HEK293 (cell line): ENCODE results near the gene ANKRD60.

Experiments
- CTCF ChIA-PET: fragments of 350-600 bp; formaldehyde crosslinking; extraction: SDS; loops from one replicate; lab custom pipeline; 2021; ENCODE audit warnings: antibody characterized with exemption; lab: Yijun Ruan, JAX
- POLR2A ChIA-PET: fragments of 300-600 bp; formaldehyde crosslinking; extraction: SDS; loops from one replicate; lab custom pipeline; 2020; ENCODE audit warnings: antibody characterized with exemption, inconsistent platforms; lab: Yijun Ruan, JAX
- H3K27ac ChIP-seq: fragments of 200-500 bp; sonication (Bioruptor generic); 2 replicates; pipeline ENCODE4 v1.5.1; 2014; ENCODE audit warnings: low read depth, low read length, control low read depth, inconsistent platforms; ENCODE audit errors: extremely low read depth
- H3K36me3 ChIP-seq, 2 experiments: fragments of 200-500 bp in 1 of 2; sonication (Bioruptor generic) in 1 of 2; 1 replicate in 1 of 2; 2 replicates in 1 of 2; pipeline ENCODE4 v1.5.1; 2014 to 2017; ENCODE audit warnings: inconsistent platforms in 2 of 2, low read length in 2 of 2; ENCODE audit not compliant: control insufficient read depth in 2 of 2, insufficient read depth in 1 of 2
- H3K4me1 ChIP-seq: fragments of 200-500 bp; sonication (Bioruptor generic); 2 replicates; pipeline ENCODE4 v1.5.1; 2014; ENCODE audit warnings: mild to moderate bottlenecking, low read length, inconsistent platforms; ENCODE audit not compliant: control insufficient read depth, insufficient read depth
- H3K4me3 ChIP-seq: 2 replicates; pipeline ENCODE4 v1.5.1; 2011; ENCODE audit warnings: low read depth, mild to moderate bottlenecking, control low read depth, low read length, moderate library complexity
- H3K9me3 ChIP-seq: fragments of 200-500 bp; sonication (Bioruptor generic); 2 replicates; pipeline ENCODE4 v1.5.1; 2014; ENCODE audit warnings: low read depth, low read length, inconsistent platforms; ENCODE audit not compliant: control insufficient read depth, insufficient read depth
- KLF16 ChIP-seq: fragments of 450-650 bp; formaldehyde crosslinking; IDR thresholded peaks from 2 replicates; pipeline ENCODE4 v1.5.1; 2017; ENCODE audit warnings: missing biosample characterization, missing genetic modification characterization
- SCRT1 ChIP-seq: fragments of 450-650 bp; formaldehyde crosslinking; IDR thresholded peaks from 2 replicates; pipeline ENCODE4 v1.5.1; 2016; ENCODE audit warnings: missing biosample characterization, missing genetic modification characterization, borderline replicate concordance
- SP2 ChIP-seq: fragments of 450-650 bp; formaldehyde crosslinking; IDR thresholded peaks from 2 replicates; pipeline ENCODE4 v1.5.1; 2016; ENCODE audit warnings: missing biosample characterization, missing genetic modification characterization
- SP7 ChIP-seq: fragments of 450-650 bp; formaldehyde crosslinking; IDR thresholded peaks from 2 replicates; pipeline ENCODE4 v1.5.1; 2016; ENCODE audit warnings: missing biosample characterization, missing genetic modification characterization
- ZBTB7A ChIP-seq: fragments of 450-650 bp; formaldehyde crosslinking; IDR thresholded peaks from 2 replicates; pipeline ENCODE4 v1.5.1; 2016; ENCODE audit warnings: low read depth, missing biosample characterization, missing genetic modification characterization
- ZFP3 ChIP-seq: fragments of 450-650 bp; formaldehyde crosslinking; IDR thresholded peaks from 2 replicates; pipeline ENCODE4 v1.5.1; 2016; ENCODE audit warnings: low read depth, missing biosample characterization, missing genetic modification characterization
- ZNF221 ChIP-seq: fragments of 450-650 bp; formaldehyde crosslinking; IDR thresholded peaks from 2 replicates; pipeline ENCODE4 v1.5.1; 2017; ENCODE audit warnings: missing biosample characterization, missing genetic modification characterization, borderline replicate concordance
- ZNF223 ChIP-seq: fragments of 450-650 bp; formaldehyde crosslinking; IDR thresholded peaks from 2 replicates; pipeline ENCODE4 v1.5.1; 2016; ENCODE audit warnings: missing biosample characterization, missing genetic modification characterization
- ZNF324 ChIP-seq: fragments of 450-650 bp; formaldehyde crosslinking; IDR thresholded peaks from 2 replicates; pipeline ENCODE4 v1.5.1; 2016; ENCODE audit warnings: missing biosample characterization, missing genetic modification characterization
- ZNF335 ChIP-seq: fragments of 450-650 bp; formaldehyde crosslinking; conservative IDR thresholded peaks from 2 replicates; pipeline ENCODE4 v1.5.1; 2016; ENCODE audit warnings: missing biosample characterization, missing genetic modification characterization
- ZNF654 ChIP-seq: fragments of 450-650 bp; formaldehyde crosslinking; IDR thresholded peaks from 2 replicates; pipeline ENCODE4 v1.5.1; 2016; ENCODE audit warnings: low read depth, missing biosample characterization, missing genetic modification characterization
- ZNF701 ChIP-seq: fragments of 450-650 bp; formaldehyde crosslinking; IDR thresholded peaks from 2 replicates; pipeline ENCODE4 v1.5.1; 2016; ENCODE audit warnings: missing biosample characterization, missing genetic modification characterization
- ZNF76 ChIP-seq: fragments of 450-650 bp; formaldehyde crosslinking; IDR thresholded peaks from 2 replicates; pipeline ENCODE4; 2016; ENCODE audit warnings: low read depth, missing biosample characterization, missing genetic modification characterization, borderline replicate concordance
- ZNF792 ChIP-seq: fragments of 450-650 bp; formaldehyde crosslinking; IDR thresholded peaks from 2 replicates; pipeline ENCODE4 v1.5.1; 2016; ENCODE audit warnings: missing biosample characterization, missing genetic modification characterization
- ZNF830 ChIP-seq: fragments of 450-650 bp; IDR thresholded peaks from 2 replicates; pipeline ENCODE4 v1.5.0; 2018; ENCODE audit warnings: missing biosample characterization, missing genetic modification characterization, low read depth, mild to moderate bottlenecking, moderate library complexity
- ZNF837 ChIP-seq: fragments of 450-650 bp; formaldehyde crosslinking; IDR thresholded peaks from 2 replicates; pipeline ENCODE4 v1.5.1; 2016; ENCODE audit warnings: missing biosample characterization, missing genetic modification characterization
- ZXDB ChIP-seq: fragments of 450-650 bp; formaldehyde crosslinking; IDR thresholded peaks from 2 replicates; pipeline ENCODE4 v1.5.1; 2016; ENCODE audit warnings: missing biosample characterization, missing genetic modification characterization
- TF ChIP-seq, protein P1 (sequence below): fragments of 450-650 bp; formaldehyde crosslinking; conservative IDR thresholded peaks from 2 replicates; pipeline ENCODE4 v1.5.1; 2016; ENCODE audit warnings: low read depth, missing biosample characterization, missing genetic modification characterization
- TF ChIP-seq, protein P2 (sequence below): fragments of 450-650 bp; formaldehyde crosslinking; IDR thresholded peaks from 2 replicates; pipeline ENCODE4 v1.5.1; 2017; ENCODE audit warnings: missing biosample characterization, missing genetic modification characterization
- TF ChIP-seq, protein P3 (sequence below): sonication (generic); formaldehyde crosslinking; IDR thresholded peaks from 2 replicates; pipeline ENCODE4 v1.8.1; 2022; ENCODE audit warnings: mild to moderate bottlenecking, moderate library complexity, missing genetic modification reagents
- TF ChIP-seq, protein P4 (sequence below): fragments of 450-650 bp; formaldehyde crosslinking; IDR thresholded peaks from 2 replicates; pipeline ENCODE4 v1.5.1; 2016; ENCODE audit warnings: missing biosample characterization, missing genetic modification characterization
- TF ChIP-seq, protein P5 (sequence below): fragments of 450-650 bp; formaldehyde crosslinking; IDR thresholded peaks from 2 replicates; pipeline ENCODE4 v1.5.1; 2016; ENCODE audit warnings: missing biosample characterization, missing genetic modification characterization

Gene ANKRD60

DNA sequence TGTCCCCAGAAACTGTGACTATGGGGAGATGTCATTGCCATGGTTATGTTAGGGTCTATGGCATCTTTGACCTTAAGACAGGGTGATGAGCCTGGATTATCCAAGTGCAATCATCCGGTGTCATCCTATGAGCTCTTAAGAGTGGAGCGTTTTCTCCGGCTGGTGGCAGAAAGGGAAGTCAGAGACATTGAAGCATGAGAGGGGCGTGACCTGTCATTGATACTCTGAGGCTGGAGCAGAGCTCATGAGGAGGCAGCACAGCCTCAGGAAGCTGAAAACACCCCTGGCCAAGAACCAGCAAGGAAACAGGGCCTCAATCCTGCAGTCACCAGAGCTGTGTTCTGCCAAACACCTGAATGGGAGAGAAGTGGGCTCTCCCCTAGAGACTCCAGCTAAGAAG lies 59.6 kb downstream of the ANKRD60 start (continued):
- TF ChIP-seq, protein P1, sequence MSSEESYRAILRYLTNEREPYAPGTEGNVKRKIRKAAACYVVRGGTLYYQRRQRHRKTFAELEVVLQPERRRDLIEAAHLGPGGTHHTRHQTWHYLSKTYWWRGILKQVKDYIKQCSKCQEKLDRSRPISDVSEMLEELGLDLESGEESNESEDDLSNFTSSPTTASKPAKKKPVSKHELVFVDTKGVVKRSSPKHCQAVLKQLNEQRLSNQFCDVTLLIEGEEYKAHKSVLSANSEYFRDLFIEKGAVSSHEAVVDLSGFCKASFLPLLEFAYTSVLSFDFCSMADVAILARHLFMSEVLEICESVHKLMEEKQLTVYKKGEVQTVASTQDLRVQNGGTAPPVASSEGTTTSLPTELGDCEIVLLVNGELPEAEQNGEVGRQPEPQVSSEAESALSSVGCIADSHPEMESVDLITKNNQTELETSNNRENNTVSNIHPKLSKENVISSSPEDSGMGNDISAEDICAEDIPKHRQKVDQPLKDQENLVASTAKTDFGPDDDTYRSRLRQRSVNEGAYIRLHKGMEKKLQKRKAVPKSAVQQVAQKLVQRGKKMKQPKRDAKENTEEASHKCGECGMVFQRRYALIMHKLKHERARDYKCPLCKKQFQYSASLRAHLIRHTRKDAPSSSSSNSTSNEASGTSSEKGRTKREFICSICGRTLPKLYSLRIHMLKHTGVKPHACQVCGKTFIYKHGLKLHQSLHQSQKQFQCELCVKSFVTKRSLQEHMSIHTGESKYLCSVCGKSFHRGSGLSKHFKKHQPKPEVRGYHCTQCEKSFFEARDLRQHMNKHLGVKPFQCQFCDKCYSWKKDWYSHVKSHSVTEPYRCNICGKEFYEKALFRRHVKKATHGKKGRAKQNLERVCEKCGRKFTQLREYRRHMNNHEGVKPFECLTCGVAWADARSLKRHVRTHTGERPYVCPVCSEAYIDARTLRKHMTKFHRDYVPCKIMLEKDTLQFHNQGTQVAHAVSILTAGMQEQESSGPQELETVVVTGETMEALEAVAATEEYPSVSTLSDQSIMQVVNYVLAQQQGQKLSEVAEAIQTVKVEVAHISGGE (tag by site-specific recombination), result no peak
- TF ChIP-seq ZNF792 (tag by site-specific recombination) (no peak), ZXDB (tag by site-specific recombination) (no peak), ZNF76 (no peak)
- TF ChIP-seq, protein P2, sequence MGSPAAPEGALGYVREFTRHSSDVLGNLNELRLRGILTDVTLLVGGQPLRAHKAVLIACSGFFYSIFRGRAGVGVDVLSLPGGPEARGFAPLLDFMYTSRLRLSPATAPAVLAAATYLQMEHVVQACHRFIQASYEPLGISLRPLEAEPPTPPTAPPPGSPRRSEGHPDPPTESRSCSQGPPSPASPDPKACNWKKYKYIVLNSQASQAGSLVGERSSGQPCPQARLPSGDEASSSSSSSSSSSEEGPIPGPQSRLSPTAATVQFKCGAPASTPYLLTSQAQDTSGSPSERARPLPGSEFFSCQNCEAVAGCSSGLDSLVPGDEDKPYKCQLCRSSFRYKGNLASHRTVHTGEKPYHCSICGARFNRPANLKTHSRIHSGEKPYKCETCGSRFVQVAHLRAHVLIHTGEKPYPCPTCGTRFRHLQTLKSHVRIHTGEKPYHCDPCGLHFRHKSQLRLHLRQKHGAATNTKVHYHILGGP, result no peak

DNA sequence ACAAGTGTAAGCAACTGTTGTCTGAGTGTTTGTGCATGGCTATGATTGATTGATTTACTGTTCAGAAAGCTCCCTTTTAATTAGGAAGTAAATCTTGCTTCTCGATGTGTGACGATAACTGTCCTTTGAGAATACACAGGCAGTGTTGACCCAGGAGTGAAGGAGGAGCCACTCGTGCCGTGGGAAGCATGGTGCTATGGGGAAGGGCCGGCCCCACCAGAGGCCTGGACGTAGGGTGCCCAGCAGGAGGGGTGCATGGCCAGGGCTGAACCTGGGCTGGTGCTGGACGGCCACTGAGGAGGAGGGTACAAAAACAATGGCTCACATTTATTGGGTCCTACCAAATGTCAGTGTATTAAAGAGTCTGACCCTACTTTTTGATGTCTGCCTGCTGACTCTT lies 60.7 kb downstream of the ANKRD60 start:
- Histone ChIP-seq H3K4me3 (no peak overlapping the region), H3K9me3 (no peaks in the 10 kb centered on the region), H3K36me3 (no peaks in the 10 kb centered on the region), H3K27ac (no peak overlapping the region), H3K4me1 (no peaks in the 10 kb centered on the region)
- no peak for TF ChIP-seq ZNF324 (tag by site-specific recombination)
- TF ChIP-seq SP2 (tag by site-specific recombination), result no peak
- no peak for TF ChIP-seq ZNF221 (tag by site-specific recombination)
- TF ChIP-seq, protein P2, result no peak
- TF ChIP-seq SP7 (tag by site-specific recombination), result no peak
- TF ChIP-seq ZNF837, result no peak
- TF ChIP-seq ZNF335 (tag by site-specific recombination), result no peak
- TF ChIP-seq, protein P3, sequence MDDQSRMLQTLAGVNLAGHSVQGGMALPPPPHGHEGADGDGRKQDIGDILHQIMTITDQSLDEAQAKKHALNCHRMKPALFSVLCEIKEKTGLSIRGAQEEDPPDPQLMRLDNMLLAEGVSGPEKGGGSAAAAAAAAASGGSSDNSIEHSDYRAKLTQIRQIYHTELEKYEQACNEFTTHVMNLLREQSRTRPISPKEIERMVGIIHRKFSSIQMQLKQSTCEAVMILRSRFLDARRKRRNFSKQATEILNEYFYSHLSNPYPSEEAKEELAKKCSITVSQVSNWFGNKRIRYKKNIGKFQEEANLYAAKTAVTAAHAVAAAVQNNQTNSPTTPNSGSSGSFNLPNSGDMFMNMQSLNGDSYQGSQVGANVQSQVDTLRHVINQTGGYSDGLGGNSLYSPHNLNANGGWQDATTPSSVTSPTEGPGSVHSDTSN (CRISPR knock-in tag), result no peak
- TF ChIP-seq ZNF830 (tag by site-specific recombination), result no peak
- no peak for TF ChIP-seq ZNF792 (tag by site-specific recombination)
- TF ChIP-seq, protein P4, sequence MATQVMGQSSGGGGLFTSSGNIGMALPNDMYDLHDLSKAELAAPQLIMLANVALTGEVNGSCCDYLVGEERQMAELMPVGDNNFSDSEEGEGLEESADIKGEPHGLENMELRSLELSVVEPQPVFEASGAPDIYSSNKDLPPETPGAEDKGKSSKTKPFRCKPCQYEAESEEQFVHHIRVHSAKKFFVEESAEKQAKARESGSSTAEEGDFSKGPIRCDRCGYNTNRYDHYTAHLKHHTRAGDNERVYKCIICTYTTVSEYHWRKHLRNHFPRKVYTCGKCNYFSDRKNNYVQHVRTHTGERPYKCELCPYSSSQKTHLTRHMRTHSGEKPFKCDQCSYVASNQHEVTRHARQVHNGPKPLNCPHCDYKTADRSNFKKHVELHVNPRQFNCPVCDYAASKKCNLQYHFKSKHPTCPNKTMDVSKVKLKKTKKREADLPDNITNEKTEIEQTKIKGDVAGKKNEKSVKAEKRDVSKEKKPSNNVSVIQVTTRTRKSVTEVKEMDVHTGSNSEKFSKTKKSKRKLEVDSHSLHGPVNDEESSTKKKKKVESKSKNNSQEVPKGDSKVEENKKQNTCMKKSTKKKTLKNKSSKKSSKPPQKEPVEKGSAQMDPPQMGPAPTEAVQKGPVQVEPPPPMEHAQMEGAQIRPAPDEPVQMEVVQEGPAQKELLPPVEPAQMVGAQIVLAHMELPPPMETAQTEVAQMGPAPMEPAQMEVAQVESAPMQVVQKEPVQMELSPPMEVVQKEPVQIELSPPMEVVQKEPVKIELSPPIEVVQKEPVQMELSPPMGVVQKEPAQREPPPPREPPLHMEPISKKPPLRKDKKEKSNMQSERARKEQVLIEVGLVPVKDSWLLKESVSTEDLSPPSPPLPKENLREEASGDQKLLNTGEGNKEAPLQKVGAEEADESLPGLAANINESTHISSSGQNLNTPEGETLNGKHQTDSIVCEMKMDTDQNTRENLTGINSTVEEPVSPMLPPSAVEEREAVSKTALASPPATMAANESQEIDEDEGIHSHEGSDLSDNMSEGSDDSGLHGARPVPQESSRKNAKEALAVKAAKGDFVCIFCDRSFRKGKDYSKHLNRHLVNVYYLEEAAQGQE (tag by site-specific recombination), result no peak
- TF ChIP-seq ZBTB7A (tag by site-specific recombination), result no peak
- TF ChIP-seq ZNF701, result no peak
- no peak for TF ChIP-seq ZNF223 (tag by site-specific recombination)
- TF ChIP-seq ZNF654 (tag by site-specific recombination), result no peak
- TF ChIP-seq ZFP3 (tag by site-specific recombination), result no peak
- no peak for TF ChIP-seq SCRT1 (tag by site-specific recombination)
- TF ChIP-seq, protein P5, sequence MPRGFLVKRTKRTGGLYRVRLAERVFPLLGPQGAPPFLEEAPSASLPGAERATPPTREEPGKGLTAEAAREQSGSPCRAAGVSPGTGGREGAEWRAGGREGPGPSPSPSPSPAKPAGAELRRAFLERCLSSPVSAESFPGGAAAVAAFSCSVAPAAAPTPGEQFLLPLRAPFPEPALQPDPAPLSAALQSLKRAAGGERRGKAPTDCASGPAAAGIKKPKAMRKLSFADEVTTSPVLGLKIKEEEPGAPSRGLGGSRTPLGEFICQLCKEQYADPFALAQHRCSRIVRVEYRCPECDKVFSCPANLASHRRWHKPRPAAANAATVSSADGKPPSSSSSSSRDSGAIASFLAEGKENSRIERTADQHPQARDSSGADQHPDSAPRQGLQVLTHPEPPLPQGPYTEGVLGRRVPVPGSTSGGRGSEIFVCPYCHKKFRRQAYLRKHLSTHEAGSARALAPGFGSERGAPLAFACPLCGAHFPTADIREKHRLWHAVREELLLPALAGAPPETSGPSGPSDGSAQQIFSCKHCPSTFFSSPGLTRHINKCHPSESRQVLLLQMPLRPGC (tag by site-specific recombination), result no peak
- no peak for TF ChIP-seq KLF16 (tag by site-specific recombination)
- ChIA-PET CTCF (no interaction called here), POLR2A (no interaction called here)
